Activated CD8-positive, alpha-beta memory T cell treated with anti-CD3 and anti-CD28 coated beads for 48 hours (primary cell): Measurements from ENCODE around the gene TCEAL5.
"Not testable (repeated sequence)": the region's sequence is repeated elsewhere in the genome, so short reads cannot be mapped to it uniquely, and the experiment has no call there.

Experiments
- DNase-seq, 3 experiments: peaks; one replicate each; pipeline ENCODE4 v3.0.0-alpha.2; 2020; ENCODE audit warnings: low read depth in 2 of 3, low spot score in 2 of 3

TCEAL5 gene

GRCh38 chrX:103235608-103236007 lies 40.9 kb downstream of the TCEAL5 start:
- DNase-seq = not testable (repeated sequence)

GRCh38 chrX:103234869-103235268 lies 41.7 kb downstream of the TCEAL5 start:
- DNase-seq = no peak

- no peak for DNase-seq
Measured at GRCh38 chrX:103233263-103233662, 43.3 kb downstream of the TCEAL5 start.

GRCh38 chrX:103225918-103226317 lies 50.6 kb downstream of the TCEAL5 start:
- not testable (repeated sequence) for DNase-seq
